Muscle of back (tissue), 11 donors: ENCODE results near the gene GPC1. TPM values are rescaled to one million over a fixed set of nuclear protein-coding genes. Genes with fewer than 3 reads are reported as not detected.

Source experiments
- DNase-seq, 3 donors: peaks; one replicate each; pipeline versions ENCODE4 v3.0.0 to v3.0.0-alpha.2; 2013
- polyA plus RNA-seq, 10 donors: library from polyadenylated mRNA; unstranded; fragments of 120-200 nt; gene quantifications; one replicate each; pipeline ENCODE4 v1.2.1, GENCODE V29; 2013; ENCODE audit not compliant: insufficient read length in 10 of 10

GPC1 gene
- polyA plus RNA-seq, 10 donors = 62.2 to 112 (median 88.4) TPM

GRCh38 chr2:240511351-240512108, 76.1 kb downstream of the GPC1 start:
- DNase-seq = no peak

- DNase-seq = no peak
Measured at GRCh38 chr2:240512109-240512485, 76.6 kb downstream of the GPC1 start.

DNA sequence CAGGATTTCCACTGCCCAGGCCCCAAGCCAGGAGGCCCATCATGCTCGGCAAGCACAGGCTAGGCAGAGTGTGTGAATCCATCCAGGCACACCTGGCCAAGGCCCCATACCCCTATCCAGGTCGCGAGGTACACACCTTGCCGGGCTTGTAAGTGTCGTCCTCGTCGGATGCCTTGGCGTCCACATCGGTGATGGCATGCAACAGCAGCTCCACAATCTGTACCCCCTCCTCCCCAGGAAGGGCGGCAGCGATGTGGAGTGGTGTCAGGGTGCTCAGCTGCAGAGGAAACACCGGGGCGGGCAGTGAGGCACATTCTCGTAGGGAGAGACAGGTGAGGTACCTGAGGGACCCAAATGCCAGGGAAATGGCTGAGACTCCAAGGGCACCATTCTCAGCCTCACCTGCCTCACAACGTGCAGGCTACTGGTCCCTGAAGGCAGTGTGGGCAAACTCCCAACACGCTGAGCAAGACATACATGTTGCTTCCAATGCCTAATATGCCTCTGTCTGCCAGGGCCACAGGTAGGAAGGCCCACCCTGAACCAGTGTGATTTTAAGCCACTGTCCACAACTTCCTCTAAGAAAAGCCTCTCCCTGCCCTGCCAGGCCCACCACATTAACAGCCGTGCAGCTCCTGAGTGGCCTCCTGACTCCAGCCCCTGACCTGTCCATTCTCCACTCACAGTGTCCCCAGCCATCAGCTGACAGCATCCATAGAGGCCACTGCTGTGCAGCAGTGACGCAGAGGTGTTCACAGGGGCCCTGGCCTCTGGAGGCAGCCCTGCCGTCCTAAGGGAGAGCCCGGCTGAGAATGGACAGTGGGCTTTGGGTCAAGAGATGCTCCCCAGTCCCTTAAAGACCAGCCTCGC, 77.4 kb downstream of the GPC1 start:
- no peak for DNase-seq

- DNase-seq = peak; percentile 36 to 77 (median 62)
Measured at GRCh38 chr2:240513549-240514287, 78.3 kb downstream of the GPC1 start.

GRCh38 chr2:240514631-240515030, 79.2 kb downstream of the GPC1 start:
- no peak for DNase-seq

DNA sequence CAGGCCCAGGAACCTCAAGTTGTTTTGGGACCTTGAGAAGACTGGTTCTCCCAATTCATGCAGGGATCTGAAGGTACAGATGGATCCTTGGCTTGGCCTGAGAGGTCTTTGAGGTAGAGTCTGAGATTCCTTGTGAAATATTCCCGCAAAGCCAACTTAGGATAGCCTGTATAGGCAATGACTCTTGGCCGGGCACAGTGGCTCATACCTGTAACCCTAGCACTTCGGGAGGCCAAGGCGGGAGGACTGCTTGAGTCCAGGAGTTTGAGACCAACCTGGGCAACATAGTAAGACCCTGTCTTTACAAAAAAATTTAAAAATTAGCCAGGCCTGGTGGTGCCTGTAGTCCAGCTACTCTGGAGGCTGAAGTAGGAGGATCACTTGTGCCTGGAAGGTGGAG, 81.9 kb downstream of the GPC1 start:
- no peak for DNase-seq

Other genes starting within 250 kb of the GPC1 start
- gene ANKMY1, start 122.3 kb downstream of the GPC1 start, polyA plus RNA-seq = 1 to 10 TPM; 6.1 to 9.6 (median 7.5) TPM
- 10 to 100 TPM in 3 of 10 donors, 1 to 10 TPM in 7; 8.1 to 11.0 (median 9.6) TPM for gene DUSP28, start 124.7 kb downstream of the GPC1 start, polyA plus RNA-seq
- 10 to 100 TPM; 23.6 to 35.6 (median 26.6) TPM for gene RNPEPL1, start 132.8 kb downstream of the GPC1 start, polyA plus RNA-seq
- 10 to 100 TPM; 11.0 to 22.2 (median 15.0) TPM for gene CAPN10, start 151.1 kb downstream of the GPC1 start, polyA plus RNA-seq
- gene GPR35, start 189.8 kb downstream of the GPC1 start, polyA plus RNA-seq = 1 to 10 TPM in 8 of 10 donors, under 1 TPM in 2; 0.52 to 3.0 (median 1.4) TPM
- gene AQP12B, start 247.2 kb downstream of the GPC1 start, polyA plus RNA-seq = 1 to 10 TPM in 4 of 10 donors, under 1 TPM in 6; 0.32 to 1.6 (median 0.74) TPM